IPS-18c (cell line): ENCODE measurements around the gene GPR32.

Experiments used
- H3K4me3 ChIP-seq: 2 replicates; pipeline ENCODE4 v1.7.0; 2013; ENCODE audit warnings: low read depth, mild to moderate bottlenecking, low read length, moderate library complexity; ENCODE audit not compliant: insufficient read depth
- H3K9me3 ChIP-seq: one replicate; pipeline ENCODE4 v1.6.1; 2013; ENCODE audit warnings: mild to moderate bottlenecking, low read length, moderate library complexity; ENCODE audit not compliant: control insufficient read depth, insufficient read depth

The GPR32 gene

GRCh38 chr19:50812474-50812873 lies 42.2 kb downstream of the GPR32 start:
- Histone ChIP-seq H3K9me3 (no peaks in the 10 kb centered on the region), H3K4me3 (no peak overlapping the region)

- no peak overlapping the region for H3K4me3 ChIP-seq
- no peaks in the 10 kb centered on the region for H3K9me3 ChIP-seq
Measured at GRCh38 chr19:50814883-50815282, 44.6 kb downstream of the GPR32 start.

GRCh38 chr19:50815439-50815838 lies 45.2 kb downstream of the GPR32 start:
- H3K9me3 ChIP-seq = no peaks in the 10 kb centered on the region
- H3K4me3 ChIP-seq = no peak overlapping the region

- H3K4me3 ChIP-seq = peak overlapping the region; percentile 86
Measured at GRCh38 chr19:50817941-50818858, 47.9 kb downstream of the GPR32 start.

GRCh38 chr19:50818859-50819472 lies 48.7 kb downstream of the GPR32 start:
- H3K9me3 ChIP-seq = no peaks in the 10 kb centered on the region
- peak overlapping the region; percentile 86; the same call in 1 of the 2 replicates for H3K4me3 ChIP-seq

More at GRCh38 chr19:50817941-50818858, 47.9 kb downstream of the GPR32 start:
- H3K9me3 ChIP-seq = no peaks in the 10 kb centered on the region

- Histone ChIP-seq H3K9me3 (no peaks in the 10 kb centered on the region), H3K4me3 (no peak overlapping the region)
Measured at GRCh38 chr19:50819636-50820035, 49.4 kb downstream of the GPR32 start.

- Histone ChIP-seq H3K4me3 (peak overlapping the region; percentile 36), H3K9me3 (no peaks in the 10 kb centered on the region)
Measured at GRCh38 chr19:50820086-50820485, 49.8 kb downstream of the GPR32 start.

- peak overlapping the region; percentile 28; the same call in 1 of the 2 replicates for H3K4me3 ChIP-seq
- H3K9me3 ChIP-seq = peaks cover under 1% of the 10 kb centered on the region
Measured at GRCh38 chr19:50820549-50821247, 50.4 kb downstream of the GPR32 start.

GRCh38 chr19:50821248-50821612 lies 51.0 kb downstream of the GPR32 start:
- H3K4me3 ChIP-seq = no peak overlapping the region
- peaks cover 3% of the 10 kb centered on the region for H3K9me3 ChIP-seq
